Parathyroid adenoma (tissue), 2 donors: ENCODE results near the gene TM7SF2.

Experiments
- H2AFZ ChIP-seq: fragments of 300-600 bp; sonication (generic); one replicate; pipeline ENCODE4 v1.7.0; 2017; ENCODE audit warnings: antibody characterized with exemption, mild to moderate bottlenecking
- H3K27ac ChIP-seq: fragments of 300-600 bp; sonication (generic); one replicate; pipeline ENCODE4 v1.7.0; 2017
- H3K27me3 ChIP-seq: fragments of 300-600 bp; sonication (generic); one replicate; pipeline ENCODE4 v1.7.0; 2017; ENCODE audit warnings: low read length; ENCODE audit not compliant: control insufficient read depth, insufficient read depth
- H3K36me3 ChIP-seq: fragments of 300-600 bp; sonication (generic); one replicate; pipeline ENCODE4 v1.7.0; 2017; ENCODE audit warnings: low read length; ENCODE audit not compliant: control insufficient read depth, insufficient read depth
- H3K4me1 ChIP-seq: fragments of 300-600 bp; sonication (generic); one replicate; pipeline ENCODE4 v1.7.0; 2017; ENCODE audit warnings: control low read depth
- H3K4me2 ChIP-seq: fragments of 300-600 bp; sonication (generic); one replicate; pipeline ENCODE4 v1.7.0; 2017; ENCODE audit warnings: low read length
- H3K4me3 ChIP-seq: fragments of 300-600 bp; sonication (generic); one replicate; pipeline ENCODE4 v1.7.0; 2017; ENCODE audit warnings: low read depth, low read length
- H3K79me2 ChIP-seq: fragments of 300-600 bp; sonication (generic); one replicate; pipeline ENCODE4 v1.7.0; 2017; ENCODE audit warnings: control low read depth
- H3K9ac ChIP-seq: fragments of 300-600 bp; sonication (generic); one replicate; pipeline ENCODE4 v1.7.0; 2017; ENCODE audit warnings: mild to moderate bottlenecking
- H3K9me3 ChIP-seq: fragments of 300-600 bp; sonication (generic); one replicate; pipeline ENCODE4 v1.7.0; 2017; ENCODE audit warnings: low read length; ENCODE audit not compliant: control insufficient read depth
- CTCF ChIP-seq: fragments of 300-600 bp; sonication (generic); IDR thresholded peaks from one replicate; pipeline ENCODE4 v1.7.0; 2017; ENCODE audit warnings: antibody characterized with exemption, mild to moderate bottlenecking
- donor health status: primary hyperparathyroidism.

The TM7SF2 gene

GRCh38 chr11:65083834-65084597 lies 27.7 kb upstream of the TM7SF2 start, which contains the start of the genes CDCA5 and ZFPL1:
TSS of gene CDCA5 (minus strand) at chr11:65084040. CDS start at chr11:65083978, 62 bp downstream.
TSS of gene ZFPL1 (plus strand) at chr11:65084222. CDS start at chr11:65084699, 477 bp downstream.
- Histone ChIP-seq H3K4me1 (peaks cover 4% of the 10 kb centered on the region), H3K27me3 (no peaks in the 10 kb centered on the region), H2AFZ (peak within 1 kb of the TSS; percentile 87), H3K9ac (no peak within 1 kb of the TSS), H3K36me3 (no peaks in the 10 kb centered on the region), H3K79me2 (no peaks in the 10 kb centered on the region), H3K27ac (peak within 1 kb of the TSS; percentile 86), H3K9me3 (no peaks in the 10 kb centered on the region), H3K4me3 (peak within 1 kb of the TSS; percentile 74), H3K4me2 (peak within 1 kb of the TSS; percentile 81)
- no peak for TF ChIP-seq CTCF

GRCh38 chr11:65084598-65085375 lies 26.9 kb upstream of the TM7SF2 start:
- Histone ChIP-seq H3K27ac (peak overlapping the region; percentile 86), H3K4me3 (peak overlapping the region; percentile 74), H3K79me2 (no peaks in the 10 kb centered on the region), H3K9ac (no peak overlapping the region), H3K4me1 (peaks cover 4% of the 10 kb centered on the region), H3K27me3 (no peaks in the 10 kb centered on the region), H2AFZ (peak overlapping the region; percentile 87), H3K9me3 (no peaks in the 10 kb centered on the region), H3K36me3 (no peaks in the 10 kb centered on the region), H3K4me2 (peak overlapping the region; percentile 80)
- TF ChIP-seq CTCF = no peak

GRCh38 chr11:65085446-65085845 lies 26.2 kb upstream of the TM7SF2 start:
- H3K9ac ChIP-seq = no peak overlapping the region
- H3K4me2 ChIP-seq = no peak overlapping the region
- TF ChIP-seq CTCF = no peak
- no peak overlapping the region for H3K27ac ChIP-seq
- H3K4me1 ChIP-seq = peaks cover 4% of the 10 kb centered on the region
- no peaks in the 10 kb centered on the region for H3K79me2 ChIP-seq
- no peaks in the 10 kb centered on the region for H3K27me3 ChIP-seq
- H3K9me3 ChIP-seq = no peaks in the 10 kb centered on the region
- H3K4me3 ChIP-seq = no peak overlapping the region
- H3K36me3 ChIP-seq = no peaks in the 10 kb centered on the region
- no peak overlapping the region for H2AFZ ChIP-seq

GRCh38 chr11:65086809-65087208 lies 24.9 kb upstream of the TM7SF2 start:
- H3K4me2 ChIP-seq = no peak overlapping the region
- no peaks in the 10 kb centered on the region for H3K36me3 ChIP-seq
- H3K9me3 ChIP-seq = no peaks in the 10 kb centered on the region
- no peak overlapping the region for H3K27ac ChIP-seq
- H3K4me1 ChIP-seq = peaks cover 4% of the 10 kb centered on the region
- no peaks in the 10 kb centered on the region for H3K27me3 ChIP-seq
- H3K9ac ChIP-seq = no peak overlapping the region
- H3K4me3 ChIP-seq = no peak overlapping the region
- no peaks in the 10 kb centered on the region for H3K79me2 ChIP-seq
- TF ChIP-seq CTCF = no peak
- H2AFZ ChIP-seq = no peak overlapping the region
